DMS114 treated with DMSO at 0.1 percent for 48 hours (cell line): ENCODE measurements around the gene TCEANC2.

Experiments used
- DNase-seq: peaks from one replicate; lab custom pipeline; 2025; ENCODE audit not compliant: unreplicated experiment; lab: John Stamatoyannopoulos, UW

The TCEANC2 gene

GRCh38 chr1:54134295-54134694 lies 80.9 kb downstream of the TCEANC2 start:
- DNase-seq: no peak

- no peak for DNase-seq
Measured at GRCh38 chr1:54135436-54136120, 82.2 kb downstream of the TCEANC2 start.

- DNase-seq: no peak
Measured at GRCh38 chr1:54136269-54136896, 83.0 kb downstream of the TCEANC2 start.

GRCh38 chr1:54136963-54137533 lies 83.6 kb downstream of the TCEANC2 start:
- DNase-seq: no peak

- DNase-seq: no peak
Measured at GRCh38 chr1:54137534-54138061, 84.2 kb downstream of the TCEANC2 start.

- DNase-seq: no peak
Measured at GRCh38 chr1:54138994-54139393, 85.6 kb downstream of the TCEANC2 start.

- no peak for DNase-seq
Measured at GRCh38 chr1:54139711-54140110, 86.3 kb downstream of the TCEANC2 start.

- DNase-seq: no peak
Measured at GRCh38 chr1:54142146-54142900, 88.9 kb downstream of the TCEANC2 start.

GRCh38 chr1:54144366-54144765 lies 91.0 kb downstream of the TCEANC2 start:
- no peak for DNase-seq

- DNase-seq: no peak
Measured at GRCh38 chr1:54149734-54150133, 96.3 kb downstream of the TCEANC2 start.

GRCh38 chr1:54151013-54151412 lies 97.6 kb downstream of the TCEANC2 start:
- no peak for DNase-seq

GRCh38 chr1:54152696-54153095 lies 99.3 kb downstream of the TCEANC2 start, which contains the start of gene CDCP2:
TSS of gene CDCP2 (minus strand) at chr1:54153000. CDS start at chr1:54152922, 78 bp downstream.
- no peak for DNase-seq

- no peak for DNase-seq
Measured at GRCh38 chr1:54153535-54154439, 100.4 kb downstream of the TCEANC2 start.
